MCF 10A (cell line): ENCODE data around the gene EXOC3. TPM values are rescaled to one million over a fixed set of nuclear protein-coding genes. Genes with fewer than 3 reads are reported as not detected.

Experiments
- BruUV-seq: library from RNA; stranded (reverse); fragments of 400-500 nt; replicated peaks from 2 replicates; lab custom pipeline; 2021; lab: Mats Ljungman, UMichigan
- CTCF ChIA-PET: fragments of 300-600 bp; sonication (Branson Sonifier 250); formaldehyde crosslinking; extraction: SDS; loops from one replicate; lab custom pipeline; 2021; ENCODE audit warnings: antibody characterized with exemption, inconsistent platforms; lab: Yijun Ruan, JAX
- POLR2A ChIA-PET: fragments of 300-600, 350-650 bp; sonication (Branson Sonifier 250); formaldehyde crosslinking; extraction: SDS; loops from one replicate; lab custom pipeline; 2020; ENCODE audit warnings: antibody characterized with exemption, inconsistent platforms; lab: Yijun Ruan, JAX
- DNase-seq: peaks from one replicate; pipeline ENCODE4 v3.0.0-alpha.2; 2018; ENCODE audit not compliant: unreplicated experiment
- H3K27ac Mint-ChIP-seq: one replicate; pipeline ENCODE4 v1.8.0; 2022; ENCODE audit warnings: mild to moderate bottlenecking, low read depth, mixed read lengths; ENCODE audit not compliant: unreplicated experiment
- H3K27me3 Mint-ChIP-seq: one replicate; pipeline ENCODE4 v1.8.0; 2022; ENCODE audit warnings: mixed read lengths; ENCODE audit not compliant: insufficient read depth, unreplicated experiment
- H3K36me3 Mint-ChIP-seq: one replicate; pipeline ENCODE4 v1.8.0; 2022; ENCODE audit warnings: mild to moderate bottlenecking, moderate library complexity, mixed read lengths; ENCODE audit not compliant: insufficient read depth, unreplicated experiment
- H3K4me1 Mint-ChIP-seq: one replicate; pipeline ENCODE4 v1.8.0; 2022; ENCODE audit warnings: mixed read lengths; ENCODE audit not compliant: insufficient read depth, unreplicated experiment
- H3K4me3 Mint-ChIP-seq: one replicate; pipeline ENCODE4 v1.8.0; 2022; ENCODE audit warnings: mild to moderate bottlenecking, moderate library complexity, mixed read lengths; ENCODE audit not compliant: unreplicated experiment
- H3K9me3 Mint-ChIP-seq: one replicate; pipeline ENCODE4 v1.8.0; 2022; ENCODE audit warnings: mixed read lengths; ENCODE audit not compliant: unreplicated experiment
- CTCF ChIP-seq: fragments of 200-600 bp; IDR thresholded peaks from one replicate; pipeline ENCODE4 v1.8.0; 2022; ENCODE audit warnings: antibody characterized with exemption, mild to moderate bottlenecking; ENCODE audit not compliant: unreplicated experiment
- intact Hi-C: fragments of 100-400 bp; cut with micrococcal nuclease; formaldehyde crosslinking; loops from 2 replicates; pipeline ENCODE4 v1.14.1; 2022
- total RNA-seq: library from RNA; stranded (reverse); gene quantifications from 2 replicates; pipeline ENCODE4 v1.2.3, GENCODE V29; 2022

EXOC3 gene
- total RNA-seq, 1 experiment from 2014 or later = 44.1 TPM

GRCh38 chr5:488744-489688 lies 46.0 kb downstream of the EXOC3 start:
- intact Hi-C loops = no loop called here
- H3K36me3 Mint-ChIP-seq = no peaks in the 10 kb centered on the region
- no peak overlapping the region for H3K4me3 Mint-ChIP-seq
- H3K27ac Mint-ChIP-seq = no peak overlapping the region
- H3K4me1 Mint-ChIP-seq = no peaks in the 10 kb centered on the region
- POLR2A ChIA-PET = interaction anchor here (1.7 kb wide), 1 partner anchor 28 kb away, joined by 3 read pairs; no protein-coding TSS in a partner anchor
- no peaks in the 10 kb centered on the region for H3K9me3 Mint-ChIP-seq
- no peak for DNase-seq
- no peaks in the 10 kb centered on the region for H3K27me3 Mint-ChIP-seq
- no peak for TF ChIP-seq CTCF
- no TSS peak for BruUV-seq
- CTCF ChIA-PET = no interaction called here

GRCh38 chr5:489689-490080 lies 46.7 kb downstream of the EXOC3 start:
- no TSS peak for BruUV-seq
- Mint-ChIP-seq H3K36me3 (no peaks in the 10 kb centered on the region), H3K4me3 (no peak overlapping the region), H3K27ac (no peak overlapping the region), H3K9me3 (no peaks in the 10 kb centered on the region), H3K27me3 (no peaks in the 10 kb centered on the region), H3K4me1 (no peaks in the 10 kb centered on the region)
- DNase-seq = no peak
- TF ChIP-seq CTCF = no peak
- ChIA-PET CTCF (interaction anchor here (0.6 kb wide), 1 partner anchor 15 kb away, joined by 4 read pairs; no protein-coding TSS in a partner anchor), POLR2A (interaction anchor here (1.7 kb wide), 1 partner anchor 27 kb away, joined by 3 read pairs; no protein-coding TSS in a partner anchor)
- intact Hi-C loops = no loop called here

DNA sequence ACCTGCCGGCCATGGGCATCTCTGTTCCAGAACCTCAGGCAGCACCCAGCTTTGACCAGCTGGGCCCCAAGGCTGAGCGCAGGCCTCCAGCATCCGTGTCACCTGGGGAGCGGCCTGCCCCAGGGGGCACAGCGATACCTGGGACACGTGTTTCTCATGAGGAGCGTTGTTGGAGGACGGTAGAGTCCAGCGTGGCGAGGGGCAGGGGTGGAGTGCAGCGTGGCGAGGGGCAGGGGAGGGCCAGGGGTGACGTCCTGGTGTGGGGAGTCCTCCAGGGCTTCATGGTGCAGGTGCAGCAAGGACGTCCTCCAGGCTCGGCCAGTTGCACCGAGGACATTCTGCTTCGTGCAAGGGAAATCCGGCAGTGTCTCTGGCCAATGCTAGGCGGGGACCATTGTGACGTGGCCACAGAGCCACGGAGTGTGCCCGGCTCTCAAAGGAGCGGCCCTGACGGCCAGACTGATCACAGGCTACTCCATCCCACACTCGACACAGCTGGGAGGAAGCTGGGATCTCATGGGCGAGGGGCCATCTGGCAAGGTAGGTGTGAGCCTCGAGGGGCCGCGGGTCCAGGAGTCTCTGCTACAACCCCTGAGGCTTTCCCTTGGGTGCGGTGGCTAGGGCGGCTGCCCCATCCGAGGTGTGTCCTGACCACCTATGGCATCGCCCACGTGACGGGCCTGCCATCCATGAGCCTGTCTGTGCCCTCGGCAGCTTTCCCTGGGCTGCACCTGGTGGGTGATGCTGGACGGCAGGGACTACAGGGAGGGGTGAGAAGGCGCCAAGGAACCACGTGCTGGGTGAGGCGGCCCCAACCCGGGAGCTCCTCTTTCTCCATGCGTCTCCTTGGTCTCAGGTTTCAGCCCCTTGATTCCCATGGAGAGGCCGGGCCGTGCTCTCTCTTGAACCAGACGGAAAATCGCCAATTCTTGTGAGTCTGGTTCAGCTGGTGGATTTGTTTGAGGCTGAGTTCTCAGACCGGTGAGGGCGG lies 47.4 kb downstream of the EXOC3 start:
- H3K27ac Mint-ChIP-seq = no peak overlapping the region
- BruUV-seq = no TSS peak

More for the DNA sequence above, 47.4 kb downstream of the EXOC3 start:
- no peak overlapping the region for H3K4me3 Mint-ChIP-seq
- no peaks in the 10 kb centered on the region for H3K4me1 Mint-ChIP-seq
- DNase-seq = no peak
- TF ChIP-seq CTCF = no peak
- no peaks in the 10 kb centered on the region for H3K36me3 Mint-ChIP-seq
- H3K9me3 Mint-ChIP-seq = no peaks in the 10 kb centered on the region
- intact Hi-C loops = no loop called here
- POLR2A ChIA-PET = interaction anchor here (1.7 kb wide), 1 partner anchor 26 kb away, joined by 3 read pairs; no protein-coding TSS in a partner anchor
- H3K27me3 Mint-ChIP-seq = no peaks in the 10 kb centered on the region
- CTCF ChIA-PET = interaction anchor here (0.6 kb wide), 1 partner anchor 16 kb away, joined by 4 read pairs; no protein-coding TSS in a partner anchor
